Nucleus accumbens (tissue), 56 donors: ENCODE results near the gene SSMEM1.
"Not testable (repeated sequence)": the region's sequence is repeated elsewhere in the genome, so short reads cannot be mapped to it uniquely, and the experiment has no call there.

Experiments
- DNase-seq, 56 donors: peaks; one replicate each; lab custom pipeline; 2025; lab: John Stamatoyannopoulos, UW

The SSMEM1 gene

DNA sequence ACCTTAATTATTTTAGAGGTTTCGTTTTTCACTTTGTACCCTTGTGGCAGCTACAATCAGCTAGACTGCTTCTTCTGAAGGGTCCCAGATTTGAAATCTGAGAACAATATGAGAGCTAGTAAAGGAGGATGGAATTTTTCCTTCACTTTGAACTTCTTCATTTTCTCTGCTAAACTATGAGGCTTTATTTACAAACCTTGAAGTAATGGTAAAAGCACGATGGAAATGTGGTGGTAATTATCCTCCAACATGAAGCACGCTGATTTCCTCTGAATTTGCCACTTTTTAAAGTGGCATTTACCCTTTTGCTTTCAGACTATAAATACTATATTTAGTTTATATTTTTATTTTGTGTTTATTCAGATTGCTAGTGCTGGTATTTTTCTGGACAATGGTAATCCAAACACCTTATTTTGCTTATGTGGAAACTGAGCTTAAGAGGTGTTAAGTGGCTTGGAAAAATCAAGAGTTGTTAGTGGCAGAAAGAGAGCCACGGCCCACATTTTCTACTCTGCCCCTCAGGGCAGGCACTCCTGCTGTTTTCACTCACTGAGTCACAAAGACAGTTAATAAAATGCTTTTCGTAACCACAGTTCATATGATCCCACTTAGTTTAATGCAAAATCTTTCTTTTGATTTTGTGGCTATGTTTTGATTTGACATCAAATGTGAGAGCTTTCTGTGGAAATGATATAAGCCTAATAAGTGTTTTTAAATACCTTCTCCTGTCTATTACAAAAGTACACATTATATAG, 2.7 kb downstream of the SSMEM1 start:
- DNase-seq, result no peak

DNA sequence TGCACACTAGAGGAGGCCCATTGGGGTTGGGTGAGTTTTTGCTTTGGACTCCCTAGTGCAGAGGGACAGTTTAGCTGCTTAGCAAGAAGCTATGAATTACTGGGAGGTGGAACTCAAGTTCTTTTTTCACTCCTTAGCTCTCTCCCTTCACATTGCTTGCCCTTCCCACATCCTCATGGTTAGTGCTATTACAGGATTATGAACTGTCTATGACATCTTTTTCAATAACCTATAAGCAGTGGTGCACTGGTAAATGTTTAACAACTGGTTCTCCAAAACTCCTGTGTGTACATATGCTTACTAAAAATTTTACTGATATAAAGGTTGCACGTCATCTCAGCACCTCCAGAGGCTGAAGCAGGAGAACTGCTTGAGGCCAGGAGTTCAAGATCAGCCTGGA, 6.2 kb downstream of the SSMEM1 start:
- DNase-seq, result no peak

DNA sequence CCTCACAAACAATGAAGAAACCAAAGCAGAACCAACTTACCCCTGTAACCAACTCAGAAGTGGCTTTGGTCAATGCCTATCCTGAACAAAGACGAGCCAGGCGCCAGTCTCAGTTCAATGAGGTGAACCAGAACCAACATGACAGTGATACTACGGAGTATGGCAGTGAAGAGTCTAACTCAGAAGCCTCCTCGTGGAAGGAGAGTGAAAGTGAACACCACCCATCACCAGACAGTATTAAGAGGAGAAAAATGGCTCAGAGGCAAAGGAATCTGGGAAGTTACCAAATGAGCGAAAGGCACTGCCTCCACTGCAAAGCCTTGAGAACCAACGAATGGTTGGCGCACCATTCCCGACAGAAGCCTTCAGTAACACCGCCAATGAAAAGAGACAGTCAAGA, 8.4 kb downstream of the SSMEM1 start:
- no peak for DNase-seq

GRCh38 chr7:130216750-130217149, 9.1 kb downstream of the SSMEM1 start:
- DNase-seq, result no peak

- DNase-seq, result no peak
Measured at GRCh38 chr7:130218806-130219620, 11.4 kb downstream of the SSMEM1 start.

- DNase-seq, result no peak
Measured at GRCh38 chr7:130219871-130220270, 12.2 kb downstream of the SSMEM1 start.

GRCh38 chr7:130221746-130222145, 14.1 kb downstream of the SSMEM1 start:
- no peak for DNase-seq

DNA sequence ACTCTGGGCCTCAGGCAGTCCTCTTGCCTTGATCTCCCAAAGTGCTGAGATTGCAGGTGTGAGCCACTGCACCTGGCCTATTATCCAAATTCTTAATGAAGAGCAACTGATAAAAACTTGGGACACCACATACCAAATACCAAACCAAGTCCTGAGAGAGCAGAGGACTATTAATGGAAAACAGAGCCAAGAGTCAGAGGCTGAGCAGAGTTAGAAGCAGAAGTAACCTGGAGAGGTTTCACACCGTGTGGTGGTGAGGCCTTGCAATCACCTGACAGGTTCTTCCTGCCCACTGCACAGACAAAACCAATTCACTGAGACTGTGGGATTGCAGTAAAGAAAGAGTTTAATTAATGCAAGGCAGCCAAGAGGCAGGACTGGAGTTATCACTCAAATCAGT, 16.0 kb downstream of the SSMEM1 start:
- DNase-seq, result no peak

- no peak for DNase-seq
Measured at GRCh38 chr7:130224210-130224609, 16.6 kb downstream of the SSMEM1 start.

DNA sequence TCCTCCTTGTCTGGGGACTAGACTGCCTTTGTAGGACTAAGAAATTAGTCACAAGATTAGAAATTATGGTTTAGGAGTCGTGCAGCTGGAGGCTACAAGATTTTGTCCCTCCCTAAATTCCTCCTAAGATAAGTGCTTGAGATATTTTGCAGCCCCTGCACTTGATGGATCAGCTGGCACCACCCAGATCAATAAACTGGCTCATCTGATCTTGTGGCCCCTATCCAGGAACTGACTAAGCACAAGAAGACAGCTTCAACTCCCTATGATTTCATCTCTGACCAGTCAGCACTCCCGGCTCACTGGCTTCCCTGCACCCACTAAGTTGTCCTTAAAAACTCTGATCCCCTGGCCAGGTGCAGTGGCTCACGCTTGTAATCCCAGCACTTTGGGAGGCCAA, 17.3 kb downstream of the SSMEM1 start:
- not testable (repeated sequence) for DNase-seq

- no peak for DNase-seq
Measured at GRCh38 chr7:130226333-130226732, 18.7 kb downstream of the SSMEM1 start.

DNA sequence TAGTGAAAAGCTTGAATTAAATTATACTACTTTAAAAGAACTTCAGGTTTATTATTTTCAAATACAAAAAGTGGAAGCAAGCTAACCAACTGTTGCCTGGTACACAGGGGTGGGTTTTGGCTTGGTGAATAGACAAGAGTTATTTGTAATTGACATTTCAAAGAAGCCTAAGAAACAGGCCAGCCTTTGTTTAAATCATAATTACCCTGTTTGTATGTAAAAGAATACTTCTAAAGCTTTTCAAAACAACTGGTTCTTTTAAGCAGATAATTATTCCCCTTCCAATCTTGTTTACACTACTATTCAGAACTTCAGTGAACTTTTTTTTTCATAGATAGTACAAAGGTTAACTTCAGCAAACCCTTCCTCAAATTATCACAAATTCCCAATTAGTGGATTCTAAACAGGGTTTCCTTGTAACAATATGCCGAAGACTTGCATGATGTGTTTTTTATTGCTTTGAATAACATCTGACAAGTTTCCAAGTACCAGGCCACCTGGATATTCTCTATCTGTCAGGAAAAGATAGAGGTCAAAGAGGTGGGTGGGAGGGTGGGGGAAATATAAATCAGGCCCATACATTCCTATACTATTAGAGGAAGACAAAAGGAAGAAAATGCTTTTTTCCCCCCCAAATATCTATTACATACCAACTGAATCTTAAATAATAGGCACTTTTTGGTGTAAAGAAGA, 20.4 kb downstream of the SSMEM1 start:
- DNase-seq, result peak in 3 of 56 donors; percentile 6 to 13 (median 8)

- DNase-seq, result no peak
Measured at GRCh38 chr7:130228840-130229502, 21.3 kb downstream of the SSMEM1 start.

DNA sequence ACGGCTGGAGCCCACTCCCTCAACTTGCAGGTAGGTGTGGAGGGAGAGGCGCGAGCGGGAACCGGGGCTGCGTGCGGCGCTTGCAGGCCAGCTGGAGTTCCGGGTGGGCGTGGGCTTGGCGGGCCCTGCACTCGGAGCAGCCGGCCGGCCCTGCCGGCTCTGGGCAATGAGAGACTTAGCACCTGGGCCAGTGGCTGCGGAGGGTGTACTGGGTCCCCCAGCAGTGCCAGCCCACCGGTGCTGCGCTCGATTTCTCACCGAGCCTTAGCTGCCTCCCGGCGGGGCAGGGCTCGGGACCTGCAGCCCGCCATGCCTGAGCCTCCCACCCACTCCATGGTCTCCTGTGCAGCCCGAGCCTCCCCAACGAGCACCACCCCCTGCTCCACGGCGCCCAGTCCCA, 22.3 kb downstream of the SSMEM1 start:
- DNase-seq, result not testable (repeated sequence)

GRCh38 chr7:130231792-130232191, 24.1 kb downstream of the SSMEM1 start:
- peak in 12 of 56 donors; percentile 9 to 29 (median 12) for DNase-seq

- DNase-seq, result no peak
Measured at GRCh38 chr7:130232209-130232608, 24.5 kb downstream of the SSMEM1 start.

DNA sequence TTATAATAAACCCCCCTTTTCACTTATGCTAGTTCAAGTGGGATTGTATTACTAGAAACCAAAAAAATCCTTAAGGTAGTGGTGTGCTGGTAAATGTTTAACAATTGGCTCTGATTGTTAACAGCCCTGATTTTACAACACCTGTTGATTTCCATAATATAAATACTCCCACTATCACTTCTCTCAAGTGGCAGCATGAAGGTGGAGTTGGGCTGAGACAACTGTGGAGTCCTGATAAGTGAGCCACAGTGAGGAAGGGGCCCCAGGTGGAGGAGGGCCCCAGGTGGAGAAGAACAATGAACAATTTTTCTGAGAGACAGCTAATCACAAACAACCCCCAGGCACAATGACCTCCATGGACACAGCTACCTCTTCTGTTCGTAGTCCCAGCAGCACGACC, 26.4 kb downstream of the SSMEM1 start:
- DNase-seq, result no peak

DNA sequence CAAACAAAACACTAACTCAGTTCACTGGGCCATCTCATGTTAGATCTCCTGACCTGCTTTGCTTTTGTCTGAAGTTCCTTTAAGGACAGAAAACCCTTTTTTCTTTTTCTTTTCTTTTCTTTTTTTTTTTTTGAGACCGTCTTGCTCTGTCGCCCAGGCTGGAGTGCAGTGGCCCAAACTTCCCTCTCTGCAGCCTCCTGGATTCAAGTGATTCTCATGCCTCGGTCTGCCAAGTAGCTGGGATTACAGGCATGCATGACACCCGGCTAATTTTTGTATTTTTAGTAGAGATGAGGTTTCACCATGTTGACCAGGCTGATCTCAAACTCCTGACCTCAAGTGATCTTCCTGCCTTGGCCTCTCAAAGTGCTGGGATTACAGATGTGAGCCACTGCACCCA, 28.7 kb downstream of the SSMEM1 start:
- not testable (repeated sequence) for DNase-seq

GRCh38 chr7:130240240-130240639, 32.6 kb downstream of the SSMEM1 start:
- DNase-seq, result no peak

GRCh38 chr7:130242198-130243014, 34.7 kb downstream of the SSMEM1 start:
- peak in 35 of 56 donors; percentile 4 to 72 (median 25) for DNase-seq
